Lung (tissue), 12 donors: ENCODE data around the gene DST. TPM values are rescaled to one million over a fixed set of nuclear protein-coding genes. Genes with fewer than 3 reads are reported as not detected.
"Not testable (repeated sequence)": the region's sequence is repeated elsewhere in the genome, so short reads cannot be mapped to it uniquely, and the experiment has no call there.

Experiments used
- ATAC-seq: fragments of 200-7000 bp; cut with Tn5 transposase; one replicate; pipeline ENCODE4 v1.9.1; 2020; ENCODE audit warnings: moderate number of reproducible peaks; ENCODE audit not compliant: insufficient read depth, low FRiP score
- DNase-seq, 3 donors: peaks; one replicate each; pipeline ENCODE4 v3.0.0-alpha.2; 2013 to 2017
- H3K27ac ChIP-seq, 2 donors: one replicate each; pipeline ENCODE4 v1.5.1; 2013; ENCODE audit warnings: mild to moderate bottlenecking in 2 of 2, moderate library complexity in 2 of 2, control low read depth in 1 of 2, inconsistent platforms in 1 of 2, low read depth in 1 of 2, low read length in 1 of 2
- H3K27me3 ChIP-seq, 3 donors: one replicate each; pipeline ENCODE4 v1.5.1; 2013; ENCODE audit warnings: low read length in 2 of 3; ENCODE audit not compliant: control insufficient read depth in 3 of 3, insufficient read depth in 3 of 3
- H3K36me3 ChIP-seq, 4 donors: one replicate each; pipeline ENCODE4 v1.5.1; 2013; ENCODE audit warnings: low read length in 4 of 4, mild to moderate bottlenecking in 1 of 4, moderate library complexity in 1 of 4; ENCODE audit not compliant: control insufficient read depth in 4 of 4, insufficient read depth in 4 of 4
- H3K4me1 ChIP-seq, 5 donors: one replicate each; pipeline ENCODE4 v1.5.1; 2013; ENCODE audit warnings: low read length in 5 of 5, mild to moderate bottlenecking in 2 of 5, moderate library complexity in 1 of 5; ENCODE audit not compliant: control insufficient read depth in 5 of 5, insufficient read depth in 5 of 5
- H3K4me3 ChIP-seq: one replicate; pipeline ENCODE4 v1.5.1; 2013; ENCODE audit warnings: mild to moderate bottlenecking, control low read depth, moderate library complexity
- H3K9ac ChIP-seq, 2 donors: one replicate each; pipeline ENCODE4 v1.5.1; 2013; ENCODE audit warnings: low read length in 2 of 2, control low read depth in 1 of 2; ENCODE audit not compliant: insufficient read depth in 1 of 2
- H3K9me3 ChIP-seq, 4 donors: one replicate each; pipeline ENCODE4 v1.5.1; 2013; ENCODE audit warnings: low read length in 3 of 4, mild to moderate bottlenecking in 1 of 4, moderate library complexity in 1 of 4; ENCODE audit not compliant: control insufficient read depth in 4 of 4, insufficient read depth in 3 of 4
- CTCF ChIP-seq: IDR thresholded peaks from 2 replicates; pipeline ENCODE4 v1.5.1; 2012; ENCODE audit warnings: mild to moderate bottlenecking; ENCODE audit errors: control extremely low read depth, extremely low read depth
- WGBS, 2 donors: extraction: QIAGEN DNeasy Blood & Tissue Kit; methylation state at CpG; one replicate each; pipeline ENCODE4 v1.1.7; 2013; 5-methylcytosine and 5-hydroxymethylcytosine counted together
- polyA plus RNA-seq, 2 donors: library from polyadenylated mRNA; stranded (reverse); fragments of 200-250 nt; gene quantifications; one replicate each; pipeline ENCODE4 v1.2.1, GENCODE V29; 2013
- total RNA-seq, 2 donors: library from RNA; depleted of rRNA in 1 of 2; stranded (reverse); fragments of >200 nt in 1 of 2; gene quantifications; one replicate each; pipeline ENCODE4 v1.2.1, GENCODE V29; 2014 to 2021
- donor health status: control.
- donor health status: control.
- donor health status: Bipolar disorder and iron deficiency.
- donor health status: healthy.
- donor health status: DM: yes; HTN: yes; CAD: no.

Gene DST
- total and polyA plus RNA-seq, 4 donors, result 40.7 to 835 (median 201) TPM

GRCh38 chr6:56497240-56497639, 145.4 kb downstream of the DST start:
- Histone ChIP-seq H3K27ac (no peak overlapping the region), H3K4me1 (peaks cover 0 to 5% (median 0%) of the 10 kb centered on the region in 5 donors), H3K4me3 (no peak overlapping the region), H3K27me3 (no peaks in the 10 kb centered on the region), H3K9ac (no peak overlapping the region), H3K36me3 (peaks cover 2 to 57% (median 24%) of the 10 kb centered on the region in 4 donors), H3K9me3 (no peaks in the 10 kb centered on the region)
- DNase-seq (no peak), ATAC-seq (no peak)
- no peak for TF ChIP-seq CTCF
- WGBS, 2 donors, result 90 to 93% methylated on average over 7 of the region's 7 CpGs

DNA sequence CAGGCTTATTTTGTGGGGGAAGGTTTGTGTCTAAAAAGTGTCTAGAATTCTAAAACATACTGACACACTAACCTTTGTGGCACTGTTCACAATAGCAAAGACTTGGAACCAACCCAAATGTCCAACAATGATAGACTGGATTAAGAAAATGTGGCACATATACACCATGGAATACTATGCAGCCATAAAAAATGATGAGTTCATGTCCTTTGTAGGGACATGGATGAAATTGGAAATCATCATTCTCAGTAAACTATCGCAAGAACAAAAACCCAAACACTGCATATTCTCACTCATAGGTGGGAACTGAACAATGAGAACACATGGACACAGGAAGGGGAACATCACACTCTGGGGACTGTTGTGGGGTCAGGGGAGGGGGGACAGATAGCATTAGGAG, 146.0 kb downstream of the DST start:
- 100% methylated on average over 1 of the region's 1 CpG; no CpG with 5 or more reads in 1 of the 2 donors for WGBS, 2 donors
- H3K36me3 ChIP-seq, result peaks cover 2 to 60% (median 28%) of the 10 kb centered on the region in 4 donors
- ATAC-seq, H3K27ac ChIP-seq, H3K4me1 ChIP-seq, H3K9me3 ChIP-seq, H3K9ac ChIP-seq, H3K4me3 ChIP-seq, DNase-seq, H3K27me3 ChIP-seq: not testable (repeated sequence)

DNA sequence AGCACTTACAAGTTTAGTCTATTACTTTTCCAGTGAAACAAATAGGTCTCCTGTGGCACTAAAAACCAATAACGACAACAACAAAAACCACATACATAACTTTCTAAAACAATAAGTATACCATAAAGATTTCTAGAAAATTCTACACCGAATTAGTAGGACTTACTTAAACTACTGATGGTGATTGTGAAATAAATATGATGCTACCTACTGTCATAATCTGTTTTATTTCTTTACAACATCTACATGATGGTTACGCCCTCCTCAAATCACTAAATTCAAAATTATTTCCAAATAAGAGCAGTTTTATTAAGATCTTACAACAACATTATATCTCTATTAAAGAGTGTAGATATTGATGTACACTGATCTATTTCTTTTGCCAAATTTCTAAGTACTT, 147.0 kb downstream of the DST start:
- ATAC-seq, result no peak
- 90 to 94% methylated on average over 3 of the region's 3 CpGs for WGBS, 2 donors
- no peak overlapping the region for H3K4me3 ChIP-seq
- H3K9me3 ChIP-seq, result no peaks in the 10 kb centered on the region
- no peak for TF ChIP-seq CTCF
- H3K9ac ChIP-seq, result no peak overlapping the region
- no peak overlapping the region for H3K27ac ChIP-seq
- DNase-seq, result no peak
- H3K4me1 ChIP-seq, result peaks cover 0 to 7% (median 0%) of the 10 kb centered on the region in 5 donors
- H3K27me3 ChIP-seq, result no peaks in the 10 kb centered on the region
- peaks cover 2 to 56% (median 30%) of the 10 kb centered on the region in 4 donors for H3K36me3 ChIP-seq

DNA sequence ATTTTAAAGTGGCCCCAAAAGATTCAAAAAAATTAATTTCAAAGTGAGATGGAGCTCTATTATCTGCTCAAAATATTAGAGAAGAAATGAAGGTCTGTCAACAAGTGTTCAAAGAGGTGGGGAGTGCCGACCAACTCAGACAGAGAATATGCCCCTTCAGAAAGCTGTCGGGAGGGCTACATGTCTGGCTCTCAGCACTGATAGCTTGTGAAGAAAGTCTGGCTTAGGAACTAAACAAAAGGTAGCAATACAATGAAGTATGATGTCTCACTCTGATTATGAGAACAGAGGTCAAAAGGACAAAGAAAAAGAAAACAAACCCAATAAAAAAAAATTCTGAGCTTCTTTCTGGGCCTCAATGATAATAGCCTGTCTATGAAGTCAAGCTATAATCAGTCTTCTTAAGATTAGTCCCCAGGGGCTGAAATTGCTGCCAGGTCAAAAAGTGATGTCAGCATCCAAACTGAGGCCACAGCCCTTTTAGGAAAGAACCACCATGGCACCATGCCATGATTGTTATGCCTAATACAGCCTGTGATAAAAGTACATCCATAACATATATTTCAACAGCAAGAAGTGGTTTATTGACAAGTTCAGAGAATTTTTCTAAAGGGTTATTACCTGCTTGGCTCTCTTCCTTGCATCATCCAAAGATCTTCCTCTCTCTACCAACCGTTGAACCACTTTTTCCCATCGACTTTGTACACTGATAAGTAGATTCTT, 150.9 kb downstream of the DST start:
- ATAC-seq (no peak), DNase-seq (peak in 1 of 3 donors; percentile 26)
- Histone ChIP-seq H3K4me1 (peaks cover 0 to 7% (median 0%) of the 10 kb centered on the region in 5 donors), H3K27ac (peak overlapping the region in 1 of 2 donors; percentile 85), H3K9me3 (no peaks in the 10 kb centered on the region), H3K36me3 (peaks cover under 1 to 59% (median 25%) of the 10 kb centered on the region in 4 donors), H3K27me3 (no peaks in the 10 kb centered on the region), H3K4me3 (no peak overlapping the region), H3K9ac (no peak overlapping the region)
- WGBS, 2 donors, result 80 to 90% methylated on average over 4 of the region's 4 CpGs
- no peak for TF ChIP-seq CTCF
